Naive thymus-derived CD4-positive, alpha-beta T cell (primary cell): ENCODE measurements around the gene STARD3NL. TPM values are rescaled to one million over a fixed set of nuclear protein-coding genes. Genes with fewer than 3 reads are reported as not detected.

Experiments used
- ATAC-seq: fragments of 150-1000 bp; cut with Tn5 transposase; 2 replicates; pipeline ENCODE4 v1.10.0; 2021; ENCODE audit warnings: mild to moderate bottlenecking, moderate library complexity
- CTCF ChIA-PET: fragments of 350-600 bp; sonication (Branson Sonifier 250); formaldehyde crosslinking; loops from one replicate; lab custom pipeline; 2021; ENCODE audit warnings: antibody characterized with exemption; lab: Charles Lee
- POLR2A ChIA-PET: fragments of 350-600 bp; sonication (Branson Sonifier 250); formaldehyde crosslinking; loops from one replicate; lab custom pipeline; 2021; ENCODE audit warnings: antibody characterized with exemption, inconsistent platforms; lab: Charles Lee
- DNase-seq, 9 donors: peaks; one replicate each; pipeline versions ENCODE4 v3.0.0 to v3.0.0-alpha.2; 2020 to 2022; ENCODE audit warnings: mixed read lengths in 1 of 9
- H3K27ac ChIP-seq: one replicate; pipeline ENCODE4 v1.7.0; 2013; ENCODE audit warnings: mild to moderate bottlenecking, low read depth, low read length, moderate library complexity
- H3K27me3 ChIP-seq, 2 donors: one replicate each; pipeline ENCODE4 v1.7.0; 2013; ENCODE audit warnings: low read length in 2 of 2, mild to moderate bottlenecking in 2 of 2, moderate library complexity in 2 of 2; ENCODE audit not compliant: control insufficient read depth in 2 of 2, insufficient read depth in 2 of 2
- H3K36me3 ChIP-seq, 3 experiments: 1 replicate in 2 of 3; 2 replicates in 1 of 3; pipeline ENCODE4 v1.7.0; 2013; ENCODE audit warnings: low read length in 3 of 3, mild to moderate bottlenecking in 3 of 3, moderate library complexity in 1 of 3; ENCODE audit not compliant: insufficient read depth in 3 of 3, control insufficient read depth in 2 of 3
- H3K4me1 ChIP-seq, 2 donors: one replicate each; pipeline ENCODE4 v1.7.0; 2013; ENCODE audit warnings: low read length in 2 of 2, mild to moderate bottlenecking in 2 of 2, moderate library complexity in 1 of 2; ENCODE audit not compliant: control insufficient read depth in 2 of 2, insufficient read depth in 2 of 2
- H3K4me3 ChIP-seq: 2 replicates; pipeline ENCODE4 v1.7.0; 2013; ENCODE audit warnings: mild to moderate bottlenecking, low read length
- H3K9me3 ChIP-seq, 3 experiments: 1 replicate in 2 of 3; 2 replicates in 1 of 3; pipeline ENCODE4 v1.7.0; 2013; ENCODE audit warnings: low read length in 3 of 3; ENCODE audit not compliant: control insufficient read depth in 2 of 3
- H3K27ac Mint-ChIP-seq, 9 donors: one replicate each; pipeline ENCODE4 v1.8.0; 2020 to 2022; ENCODE audit warnings: mixed read lengths in 9 of 9, mild to moderate bottlenecking in 8 of 9, moderate library complexity in 5 of 9, inconsistent platforms in 2 of 9
- H3K27me3 Mint-ChIP-seq, 5 donors: one replicate each; pipeline ENCODE4 v1.8.0; 2021 to 2022; ENCODE audit warnings: mixed read lengths in 5 of 5, mild to moderate bottlenecking in 1 of 5
- H3K36me3 Mint-ChIP-seq, 5 donors: one replicate each; pipeline ENCODE4 v1.8.0; 2020 to 2022; ENCODE audit warnings: mixed read lengths in 5 of 5, mild to moderate bottlenecking in 3 of 5, inconsistent platforms in 1 of 5
- H3K4me1 Mint-ChIP-seq, 7 donors: one replicate each; pipeline ENCODE4 v1.8.0; 2020 to 2022; ENCODE audit warnings: mixed read lengths in 7 of 7, mild to moderate bottlenecking in 3 of 7, inconsistent platforms in 1 of 7
- H3K4me3 Mint-ChIP-seq, 10 donors: one replicate each; pipeline ENCODE4 v1.8.0; 2020 to 2022; ENCODE audit warnings: mild to moderate bottlenecking in 10 of 10, mixed read lengths in 10 of 10, moderate library complexity in 6 of 10, inconsistent platforms in 2 of 10
- H3K9me3 Mint-ChIP-seq, 11 donors: one replicate each; pipeline ENCODE4 v1.8.0; 2020 to 2022; ENCODE audit warnings: mixed read lengths in 11 of 11, mild to moderate bottlenecking in 4 of 11, inconsistent platforms in 1 of 11, moderate library complexity in 1 of 11
- intact Hi-C, 2 donors: fragments of 100-400 bp; cut with micrococcal nuclease; formaldehyde crosslinking; loops; one replicate each; pipeline ENCODE4 v1.15.1; 2023
- polyA plus RNA-seq, 2 donors: library from polyadenylated mRNA; unstranded; fragments of 300-500 nt; fragmentation: Illumina TruSeq; gene quantifications; one replicate each; pipeline ENCODE4 v1.2.3, GENCODE V29; 2021
- total RNA-seq, 6 experiments: library from RNA in 5 of 6; stranded (reverse) in 5 of 6; gene quantifications; 1 replicate in 5 of 6; 2 replicates in 1 of 6; pipeline ENCODE4 v1.2.3 and lab custom pipeline; 2021 to 2026

STARD3NL gene
- total and polyA plus RNA-seq, 7 experiments from 2014 or later: 9.4 to 26.9 (median 17.0) TPM

GRCh38 chr7:38280000-38280399 is 102.0 kb downstream of the STARD3NL start:
- no peak overlapping the region for H3K4me3 Mint-ChIP-seq
- Histone ChIP-seq H3K4me3 (no peak overlapping the region), H3K27me3 (no peaks in the 10 kb centered on the region), H3K4me1 (no peaks in the 10 kb centered on the region), H3K9me3 (no peaks in the 10 kb centered on the region), H3K27ac (no peak overlapping the region), H3K36me3 (no peaks in the 10 kb centered on the region)
- peaks cover 0 to 31% (median 0%) of the 10 kb centered on the region in 7 donors for H3K4me1 Mint-ChIP-seq
- intact Hi-C loops: no loop called here
- DNase-seq (no peak), ATAC-seq (no peak)
- H3K9me3 Mint-ChIP-seq: no peaks in the 10 kb centered on the region
- ChIA-PET POLR2A (no interaction called here), CTCF (no interaction called here)
- H3K36me3 Mint-ChIP-seq: no peaks in the 10 kb centered on the region
- H3K27me3 Mint-ChIP-seq: no peaks in the 10 kb centered on the region
- H3K27ac Mint-ChIP-seq: no peak overlapping the region
